ENCODE data around the gene ZNF133. TPM values are rescaled to one million over a fixed set of nuclear protein-coding genes. Genes with fewer than 3 reads are reported as not detected.
"Not testable (repeated sequence)": the region's sequence is repeated elsewhere in the genome, so short reads cannot be mapped to it uniquely, and the experiment has no call there.

ZNF133 gene
- total RNA-seq (10 to 100 TPM in 6 of 7 donors, 1 to 10 TPM in 1; 9.5 to 16.9 (median 15.0) TPM), polyA plus RNA-seq (10 to 100 TPM in 2 of 3 donors, 1 to 10 TPM in 1; 8.7 to 15.6 (median 12.2) TPM)
- long read RNA-seq, donor 1, partial matches to known transcripts, result 0 of 1 reads
- long read RNA-seq, donor 1, other reads (novel, unspliced or antisense), result 0 of 1 reads
- long read RNA-seq, donor 2, partial matches to known transcripts, result 0 of 1 reads
- long read RNA-seq, donor 2, other reads (novel, unspliced or antisense), result 0 of 1 reads

- H3K4me1 ChIP-seq, result peaks cover 0 to 24% (median 17%) of the 10 kb centered on the region in 6 donors
- H3K27me3 ChIP-seq (replicated peaks in 1 of 7), result peaks cover 0 to 27% (median 4%) of the 10 kb centered on the region in 7 donors
- intact Hi-C loops (cut with DNase I; ENCODE audit: low total_unique reads), result no loop called here
- peaks cover 0 to 18% (median 0%) of the 10 kb centered on the region in 6 donors for H3K36me3 ChIP-seq
- peak within 1 kb of the TSS; percentile 68 to 91 (median 84) for H3K4me3 ChIP-seq
- DNase-seq, result peak; percentile 98
- H3K9me3 ChIP-seq, result peaks cover 0 to 32% (median 22%) of the 10 kb centered on the region in 8 donors
- TF ChIP-seq, protein P1, sequence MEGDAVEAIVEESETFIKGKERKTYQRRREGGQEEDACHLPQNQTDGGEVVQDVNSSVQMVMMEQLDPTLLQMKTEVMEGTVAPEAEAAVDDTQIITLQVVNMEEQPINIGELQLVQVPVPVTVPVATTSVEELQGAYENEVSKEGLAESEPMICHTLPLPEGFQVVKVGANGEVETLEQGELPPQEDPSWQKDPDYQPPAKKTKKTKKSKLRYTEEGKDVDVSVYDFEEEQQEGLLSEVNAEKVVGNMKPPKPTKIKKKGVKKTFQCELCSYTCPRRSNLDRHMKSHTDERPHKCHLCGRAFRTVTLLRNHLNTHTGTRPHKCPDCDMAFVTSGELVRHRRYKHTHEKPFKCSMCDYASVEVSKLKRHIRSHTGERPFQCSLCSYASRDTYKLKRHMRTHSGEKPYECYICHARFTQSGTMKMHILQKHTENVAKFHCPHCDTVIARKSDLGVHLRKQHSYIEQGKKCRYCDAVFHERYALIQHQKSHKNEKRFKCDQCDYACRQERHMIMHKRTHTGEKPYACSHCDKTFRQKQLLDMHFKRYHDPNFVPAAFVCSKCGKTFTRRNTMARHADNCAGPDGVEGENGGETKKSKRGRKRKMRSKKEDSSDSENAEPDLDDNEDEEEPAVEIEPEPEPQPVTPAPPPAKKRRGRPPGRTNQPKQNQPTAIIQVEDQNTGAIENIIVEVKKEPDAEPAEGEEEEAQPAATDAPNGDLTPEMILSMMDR (IDR thresholded peaks at IDR 0.05 in 8 of 11, conservative IDR thresholded peaks at IDR 0.05 in 3 of 11), result peak in 4 of 11 experiments; percentile 15 to 42 (median 33)
- TF ChIP-seq POLR2A (IDR thresholded peaks at IDR 0.05), result peak; percentile 55 to 80 (median 67)
- TF ChIP-seq POLR2AphosphoS5 (IDR thresholded peaks at IDR 0.05), result peak; percentile 94 to 98 (median 95)
- peak within 1 kb of the TSS; percentile 92 to 99 (median 97) for H3K27ac ChIP-seq
- 0 to 1% (median 0%) methylated on average over 40 to 63 of the region's 63 CpGs for WGBS, 5 donors
Observed at GRCh38 chr20:18287915-18288748, at the start of gene ZNF133. Gene ZNF133, plus strand, starts transcription at chr20:18288527. Its CDS starts 17,160 bp downstream, at chr20:18305687.

DNA sequence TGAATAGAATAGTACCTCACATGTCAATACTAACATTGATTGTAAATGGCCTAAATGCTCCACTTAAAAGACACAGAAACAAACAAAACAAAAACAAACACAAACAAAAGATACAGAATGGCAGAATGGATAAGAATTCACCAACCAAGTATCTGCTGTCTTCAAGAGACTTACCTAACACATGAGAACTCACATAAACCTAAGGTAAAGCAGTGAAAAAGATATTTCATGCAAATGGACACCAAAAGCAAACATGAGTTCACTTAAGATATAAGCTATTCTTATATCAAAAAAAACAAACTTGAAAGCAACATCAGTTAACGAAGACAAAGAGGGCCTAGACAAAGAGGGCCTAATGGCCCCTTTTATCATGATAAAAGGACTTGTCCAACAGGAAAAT lies 47.3 kb upstream of the ZNF133 start:
- H3K36me3 ChIP-seq, result no peaks in the 10 kb centered on the region
- no peaks in the 10 kb centered on the region for H3K4me1 ChIP-seq
- no peak overlapping the region for H3K27ac ChIP-seq
- intact Hi-C loops (cut with DNase I; ENCODE audit: low total_unique reads), result no loop called here
- peaks cover 0 to 26% (median 0%) of the 10 kb centered on the region in 7 donors for H3K27me3 ChIP-seq (replicated peaks in 1 of 7)
- TF ChIP-seq POLR2AphosphoS5 (IDR thresholded peaks at IDR 0.05) (no peak), POLR2A (IDR thresholded peaks at IDR 0.05) (no peak)
- TF ChIP-seq, protein P1 (IDR thresholded peaks at IDR 0.05 in 8 of 11, conservative IDR thresholded peaks at IDR 0.05 in 3 of 11), result no peak
- DNase-seq, result no peak
- 77 to 94% (median 83%) methylated on average over 1 of the region's 1 CpG for WGBS, 5 donors
- peaks cover 0 to 16% (median 0%) of the 10 kb centered on the region in 8 donors for H3K9me3 ChIP-seq
- no peak overlapping the region for H3K4me3 ChIP-seq

- H3K27ac ChIP-seq, result no peak overlapping the region
- no peaks in the 10 kb centered on the region for H3K36me3 ChIP-seq
- WGBS, 5 donors, result 47 to 71% (median 52%) methylated on average over 1 of the region's 1 CpG
- no peak overlapping the region for H3K4me3 ChIP-seq
- DNase-seq, result no peak
- peaks cover 0 to 16% (median 0%) of the 10 kb centered on the region in 8 donors for H3K9me3 ChIP-seq
- H3K4me1 ChIP-seq, result no peaks in the 10 kb centered on the region
- peaks cover 0 to 14% (median 0%) of the 10 kb centered on the region in 7 donors for H3K27me3 ChIP-seq (replicated peaks in 1 of 7)
- no peak for TF ChIP-seq POLR2A (IDR thresholded peaks at IDR 0.05)
- TF ChIP-seq, protein P1 (IDR thresholded peaks at IDR 0.05 in 8 of 11, conservative IDR thresholded peaks at IDR 0.05 in 3 of 11), result no peak
- TF ChIP-seq POLR2AphosphoS5 (IDR thresholded peaks at IDR 0.05), result no peak
- intact Hi-C loops (cut with DNase I; ENCODE audit: low total_unique reads), result no loop called here
Observed at GRCh38 chr20:18243802-18244201, 44.5 kb upstream of the ZNF133 start.

DNA sequence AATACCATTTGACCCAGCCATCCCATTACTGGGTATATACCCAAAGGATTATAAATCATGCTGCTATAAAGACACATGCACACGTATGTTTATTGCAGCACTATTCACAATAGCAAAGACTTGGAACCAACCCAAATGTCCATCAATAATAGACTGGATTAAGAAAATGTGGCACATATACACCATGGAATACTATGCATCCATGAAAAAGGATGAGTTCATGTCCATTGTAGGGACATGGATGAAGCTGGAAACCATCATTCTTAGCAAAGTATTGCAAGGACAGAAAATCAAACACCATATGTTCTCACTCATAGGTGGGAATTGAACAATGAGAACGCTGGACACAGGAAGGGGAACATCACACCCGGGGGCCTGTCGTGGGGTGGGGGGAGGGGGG lies 39.8 kb upstream of the ZNF133 start:
- H3K9me3 ChIP-seq; H3K4me3 ChIP-seq; H3K27me3 ChIP-seq (replicated peaks in 1 of 7); H3K27ac ChIP-seq; H3K36me3 ChIP-seq; H3K4me1 ChIP-seq; DNase-seq; intact Hi-C loops (cut with DNase I; ENCODE audit: low total_unique reads): not testable (repeated sequence)
- WGBS, 5 donors, result 82 to 95% (median 89%) methylated on average over 3 to 4 of the region's 4 CpGs

All from spleen (tissue), 13 donors.